GM19324 (cell line): ENCODE results near the gene IMPDH2.
A peak's percentile ranks its signal among the peaks of the same experiment; 100 is the strongest.

ENCODE experiments used
- ATAC-seq: cut with Tn5 transposase; IDR thresholded peaks from one replicate; pipeline ENCODE4 v1.9.1; 2021; ENCODE audit warnings: mild to moderate bottlenecking, moderate library complexity; ENCODE audit not compliant: unreplicated experiment, low FRiP score

IMPDH2 gene

DNA sequence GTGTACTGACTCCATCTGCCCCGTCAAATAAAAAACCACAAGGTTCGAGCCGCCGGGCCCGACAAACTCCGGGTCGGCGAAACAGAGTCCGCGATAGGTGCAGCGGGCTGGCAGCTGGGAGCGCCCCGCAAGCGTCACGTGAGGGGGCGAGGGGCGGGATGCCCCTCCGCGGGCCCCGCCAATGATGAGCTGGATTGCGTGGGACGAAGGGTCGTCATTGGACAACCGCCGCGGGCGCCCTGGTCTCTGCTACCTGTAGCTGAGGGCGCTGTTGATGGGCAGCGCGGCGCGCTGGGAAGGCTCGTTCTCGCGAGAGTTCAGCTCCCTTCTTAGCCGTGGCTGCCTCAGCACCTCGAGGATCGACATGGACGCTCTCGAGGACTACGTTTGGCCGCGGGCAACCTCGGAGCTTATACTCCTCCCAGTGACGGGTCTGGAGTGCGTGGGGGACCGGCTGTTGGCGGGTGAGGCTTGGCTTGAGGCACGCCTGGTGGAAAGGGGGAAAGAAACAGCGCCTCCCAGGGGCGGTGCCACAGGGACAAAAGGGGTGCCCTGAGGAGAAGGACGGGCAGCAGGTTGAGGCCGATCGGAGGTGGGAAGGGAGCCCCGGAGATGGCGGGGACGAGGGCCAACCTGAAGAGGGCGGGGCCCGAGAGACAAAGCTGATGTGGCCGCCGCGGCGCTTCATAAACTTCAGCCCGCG is 22.0 kb downstream of the IMPDH2 start, which contains the start of gene WDR6:
TSS of gene WDR6 (plus strand) at position 324 of the 703 bp plus-strand sequence. CDS start at position 365, 41 bp downstream.
- peak; percentile 90 for ATAC-seq

DNA sequence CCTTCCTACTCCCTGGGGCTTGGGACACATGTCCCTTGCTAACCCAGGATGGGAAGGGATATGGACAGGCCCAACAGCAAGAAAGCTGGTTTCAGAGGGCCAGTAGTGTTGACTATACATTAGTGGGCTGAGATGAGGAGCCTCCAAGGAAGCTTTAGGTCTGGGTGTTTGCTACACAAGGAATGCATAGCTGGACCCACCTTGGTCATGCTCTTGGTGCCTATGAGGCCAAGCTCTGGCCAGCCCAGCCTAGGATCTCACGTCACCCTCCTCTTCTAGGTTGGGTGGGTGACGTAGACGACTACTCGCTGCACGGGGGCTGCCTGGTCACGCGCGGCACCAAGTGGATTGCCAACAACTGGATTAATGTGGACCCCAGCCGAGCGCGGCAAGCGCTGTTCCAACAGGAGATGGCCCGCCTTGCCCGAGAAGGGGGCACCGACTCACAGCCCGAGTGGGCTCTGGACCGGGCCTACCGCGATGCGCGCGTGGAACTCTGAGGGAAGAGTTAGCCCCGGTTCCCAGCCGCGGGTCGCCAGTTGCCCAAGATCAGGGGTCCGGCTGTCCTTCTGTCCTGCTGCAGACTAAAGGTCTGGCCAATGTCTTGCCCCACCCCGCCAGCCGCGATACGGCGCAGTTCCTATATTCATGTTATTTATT is 22.7 kb downstream of the IMPDH2 start:
- no peak for ATAC-seq

DNA sequence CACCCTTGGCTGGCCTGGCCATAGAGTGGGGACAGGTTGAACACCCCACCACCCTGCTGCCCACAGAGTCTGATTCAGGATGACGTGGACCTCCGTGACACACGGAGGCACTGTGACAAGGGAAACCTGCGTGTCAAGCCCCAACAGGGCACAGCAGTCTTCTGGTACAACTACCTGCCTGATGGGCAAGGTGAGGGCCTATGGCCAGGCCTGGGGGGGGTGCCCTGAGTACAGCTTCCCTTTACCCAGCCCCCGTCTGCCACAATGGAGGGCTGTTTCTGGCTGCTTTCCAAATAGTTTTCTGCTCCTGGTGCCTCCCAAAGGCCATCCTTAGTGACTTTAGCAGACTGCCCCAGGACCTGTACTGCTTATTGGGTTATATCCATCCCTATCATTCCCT is 23.2 kb downstream of the IMPDH2 start:
- ATAC-seq = no peak

DNA sequence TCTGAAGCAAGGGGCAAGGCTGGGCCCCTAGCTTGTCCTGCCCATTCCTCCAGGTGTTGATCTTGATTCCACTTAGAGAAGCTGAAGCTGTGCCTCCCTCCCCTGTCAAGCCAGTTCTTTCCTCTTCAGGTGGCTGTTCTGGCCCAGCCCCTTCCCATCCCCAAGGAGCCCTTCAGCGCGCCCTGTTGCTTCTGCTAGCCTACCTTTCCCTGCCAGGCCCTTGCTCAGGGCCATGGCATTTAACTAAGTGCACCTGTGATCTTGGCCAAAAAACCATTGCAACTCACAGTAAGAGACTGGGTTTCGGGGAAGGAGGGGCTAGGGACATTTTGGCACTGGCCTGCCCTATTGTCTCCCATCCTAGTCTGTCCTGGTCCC is 23.9 kb downstream of the IMPDH2 start:
- no peak for ATAC-seq

DNA sequence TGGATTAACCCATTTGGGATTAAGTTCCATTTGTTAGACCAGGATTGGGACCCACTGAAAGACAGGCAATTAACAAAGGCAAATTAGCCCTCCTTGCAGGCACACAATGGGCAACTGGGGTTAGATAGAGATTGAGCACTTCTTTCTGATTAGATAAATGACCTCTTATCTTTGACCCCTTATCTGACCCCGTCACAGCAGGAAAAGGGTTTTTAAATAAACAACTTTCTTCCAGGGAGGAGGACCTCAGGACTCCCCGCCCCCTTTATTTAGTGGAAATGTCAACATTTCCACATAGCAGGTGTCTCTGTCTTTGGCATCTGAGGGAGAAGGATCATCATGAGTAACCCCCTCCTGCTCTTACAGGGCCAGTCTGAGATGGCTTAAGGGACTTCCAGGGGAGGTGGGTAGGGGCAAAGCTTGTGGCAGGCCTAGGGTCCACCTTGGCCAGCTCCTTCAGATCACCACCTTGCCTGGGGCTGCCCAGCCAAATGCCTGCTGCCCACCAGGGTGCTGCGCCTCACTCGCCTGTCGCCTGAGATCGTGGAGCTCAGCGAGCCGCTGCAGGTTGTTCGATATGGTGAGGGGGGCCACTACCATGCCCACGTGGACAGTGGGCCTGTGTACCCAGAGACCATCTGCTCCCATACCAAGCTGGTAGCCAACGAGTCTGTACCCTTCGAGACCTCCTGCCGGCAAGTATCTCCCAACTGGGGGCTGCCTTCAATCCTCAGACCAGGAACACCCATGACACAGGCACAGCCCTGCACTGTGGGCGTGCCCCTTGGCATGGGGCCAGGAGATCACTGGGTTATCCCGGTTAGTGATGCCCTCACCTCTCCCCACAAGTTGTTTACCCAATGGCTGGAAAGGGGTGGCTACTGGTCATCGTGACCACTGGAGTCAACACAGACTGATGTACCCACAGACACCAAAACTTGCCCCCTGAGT is 24.6 kb downstream of the IMPDH2 start:
- ATAC-seq = no peak

DNA sequence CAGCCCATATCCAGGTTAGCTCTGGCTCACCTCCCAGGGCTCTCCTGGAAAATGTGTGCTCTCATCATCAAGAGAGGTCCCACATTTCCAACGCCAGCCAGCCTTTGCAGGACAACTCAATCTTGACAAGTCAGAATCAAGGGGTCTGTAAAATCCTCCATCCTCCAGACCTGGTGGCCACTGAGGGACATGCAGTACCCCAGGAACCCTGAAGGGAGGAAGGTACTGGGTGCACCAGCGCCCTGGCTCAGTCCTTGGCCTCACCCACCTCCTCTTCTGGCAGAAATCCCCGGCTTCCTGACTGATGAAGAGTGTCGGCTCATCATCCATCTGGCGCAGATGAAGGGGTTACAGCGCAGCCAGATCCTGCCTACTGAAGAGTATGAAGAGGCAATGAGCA is 28.0 kb downstream of the IMPDH2 start:
- no peak for ATAC-seq

DNA sequence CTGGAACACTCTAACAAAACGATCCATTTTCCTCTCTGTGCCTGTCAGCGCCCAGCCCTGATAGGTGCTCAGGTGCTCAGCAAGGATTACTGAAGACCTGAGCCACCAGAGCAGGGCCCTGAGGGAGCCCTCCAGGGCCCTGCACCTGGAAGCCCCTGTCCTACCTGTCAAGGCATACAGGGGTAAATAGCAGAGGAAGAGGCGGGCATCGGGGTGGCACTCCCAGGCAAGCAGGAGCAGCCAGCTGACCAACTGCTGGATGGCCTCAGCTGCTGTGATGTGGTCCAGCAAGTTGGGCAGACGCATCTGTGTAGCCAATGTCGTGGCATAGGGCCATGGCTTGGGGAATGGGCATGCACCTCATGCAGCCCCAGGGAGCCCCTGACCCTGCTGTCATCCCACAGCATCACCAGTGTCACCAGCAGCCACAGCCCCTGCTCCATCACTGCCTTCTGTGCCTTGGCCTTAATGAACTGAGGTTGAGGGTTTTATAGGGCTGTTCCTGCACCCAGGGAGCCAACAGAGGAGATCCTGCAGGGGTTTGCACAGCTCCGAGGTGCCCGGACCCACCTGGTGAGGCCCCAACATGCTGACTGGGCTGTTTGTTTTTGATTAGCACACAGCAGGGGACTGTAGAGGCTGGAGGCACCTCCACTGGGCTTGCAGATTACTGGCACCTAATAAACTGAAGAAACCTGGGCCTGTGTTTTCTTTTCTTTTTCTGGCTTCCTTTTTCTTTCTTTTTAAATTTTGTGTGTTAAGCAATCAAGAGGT is 29.9 kb downstream of the IMPDH2 start:
- no peak for ATAC-seq

DNA sequence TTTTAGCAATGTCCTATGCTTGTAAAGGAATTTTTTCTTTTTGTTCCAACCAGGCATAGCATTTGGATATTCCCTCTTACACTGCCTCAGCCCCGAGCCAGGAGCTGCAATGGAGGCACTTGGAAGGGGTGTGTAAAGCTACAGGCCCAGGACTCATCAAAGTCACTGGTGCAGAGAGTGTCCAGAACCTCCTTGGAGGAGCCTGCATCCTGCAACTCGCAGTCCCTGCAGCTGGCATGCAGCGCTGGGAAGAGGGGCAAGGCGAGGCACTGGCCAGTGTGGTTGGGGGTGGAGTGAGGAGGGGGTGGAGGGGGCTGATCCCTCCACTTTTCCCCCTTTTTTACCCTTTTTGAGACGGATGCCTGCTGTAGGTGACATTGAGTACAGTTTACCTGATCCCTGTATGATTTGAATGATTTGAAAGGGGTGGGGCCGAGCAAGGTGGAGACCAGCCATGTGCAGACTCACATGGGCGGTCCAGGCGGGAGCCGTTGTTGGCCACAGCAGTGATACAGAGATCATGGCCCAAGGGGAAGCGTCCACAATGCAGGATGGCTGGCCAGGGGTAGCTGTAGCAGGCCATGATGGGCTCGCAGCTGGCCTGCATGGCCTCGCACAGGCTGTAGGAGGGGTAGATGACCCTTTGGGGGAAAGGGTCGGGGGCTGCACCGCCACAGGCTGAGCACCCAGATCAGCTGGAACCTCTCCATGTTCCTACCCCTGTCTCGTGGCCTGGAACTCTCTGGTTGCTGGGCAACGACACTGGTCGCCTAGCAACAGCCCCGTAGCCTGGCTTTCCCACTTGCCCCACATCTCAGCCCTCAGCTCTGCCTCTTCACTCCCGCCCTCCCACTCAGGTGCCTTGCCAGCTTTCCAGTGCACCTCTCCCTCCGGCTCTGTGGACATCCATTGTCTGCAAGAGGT is 31.2 kb downstream of the IMPDH2 start:
- no peak for ATAC-seq

DNA sequence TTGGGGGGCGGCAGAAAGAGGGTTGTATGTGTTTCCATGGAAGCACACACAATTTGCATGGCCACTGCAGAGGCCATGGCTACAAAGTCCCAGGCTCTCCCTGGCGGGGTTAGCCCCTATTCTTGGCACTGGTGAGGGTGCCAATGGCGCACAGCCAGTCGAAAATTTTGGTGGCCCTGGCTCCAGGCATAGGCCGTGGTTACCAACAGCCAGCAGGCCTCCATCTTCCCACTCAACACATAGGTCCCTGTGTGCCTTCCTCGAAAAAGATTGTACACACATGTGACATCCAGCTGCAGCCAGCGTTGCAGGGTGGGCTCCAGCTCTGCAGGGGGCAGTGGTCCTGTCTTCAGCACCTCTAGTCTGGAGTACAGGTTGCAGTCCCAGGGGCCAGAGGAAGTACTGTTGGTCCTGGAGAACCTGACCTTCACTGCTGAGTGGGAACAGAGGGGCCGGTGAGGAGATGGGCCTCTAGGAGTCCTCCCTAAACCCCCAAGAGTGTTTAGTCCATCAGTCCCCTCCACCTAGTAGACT is 32.0 kb downstream of the IMPDH2 start:
- no peak for ATAC-seq

DNA sequence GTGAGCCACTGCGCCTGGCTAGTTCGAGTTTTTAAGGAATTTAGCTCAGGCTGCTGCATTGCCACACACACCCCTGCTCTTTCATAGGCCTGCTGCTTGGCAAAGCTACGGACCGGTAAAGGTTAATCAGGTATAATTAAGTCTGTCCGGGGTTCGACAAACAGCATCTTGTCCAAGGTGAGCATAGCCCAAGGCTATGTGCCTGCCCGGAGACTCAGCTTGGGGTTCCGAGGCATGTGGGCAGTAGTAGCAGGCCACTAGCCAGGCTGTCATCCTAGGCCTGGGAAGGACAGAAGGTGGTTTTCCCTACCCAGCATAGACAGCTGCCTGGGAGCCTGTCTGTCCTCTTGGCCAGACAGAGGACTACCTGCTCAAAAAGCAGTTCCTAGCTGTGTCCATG is 32.6 kb downstream of the IMPDH2 start:
- ATAC-seq = no peak

DNA sequence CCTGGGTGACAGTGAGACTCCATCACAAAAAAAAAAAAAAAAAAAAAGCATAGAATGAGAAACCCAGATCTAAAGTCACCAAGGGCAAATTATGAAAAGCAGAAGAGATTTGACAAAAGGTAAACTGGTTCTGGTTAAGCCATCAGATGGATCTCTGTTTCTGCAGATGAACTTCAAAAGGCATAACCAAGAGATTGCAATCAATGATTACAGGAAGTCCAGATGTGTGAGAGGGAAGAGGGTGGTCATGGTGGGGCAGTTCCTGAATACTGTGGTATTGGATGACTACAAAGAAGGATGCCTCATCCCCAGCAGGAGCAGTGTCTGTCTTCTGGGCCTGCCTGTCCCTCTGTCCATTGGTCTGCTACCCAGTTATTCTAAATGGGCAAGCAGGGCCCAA is 35.4 kb downstream of the IMPDH2 start:
- no peak for ATAC-seq

DNA sequence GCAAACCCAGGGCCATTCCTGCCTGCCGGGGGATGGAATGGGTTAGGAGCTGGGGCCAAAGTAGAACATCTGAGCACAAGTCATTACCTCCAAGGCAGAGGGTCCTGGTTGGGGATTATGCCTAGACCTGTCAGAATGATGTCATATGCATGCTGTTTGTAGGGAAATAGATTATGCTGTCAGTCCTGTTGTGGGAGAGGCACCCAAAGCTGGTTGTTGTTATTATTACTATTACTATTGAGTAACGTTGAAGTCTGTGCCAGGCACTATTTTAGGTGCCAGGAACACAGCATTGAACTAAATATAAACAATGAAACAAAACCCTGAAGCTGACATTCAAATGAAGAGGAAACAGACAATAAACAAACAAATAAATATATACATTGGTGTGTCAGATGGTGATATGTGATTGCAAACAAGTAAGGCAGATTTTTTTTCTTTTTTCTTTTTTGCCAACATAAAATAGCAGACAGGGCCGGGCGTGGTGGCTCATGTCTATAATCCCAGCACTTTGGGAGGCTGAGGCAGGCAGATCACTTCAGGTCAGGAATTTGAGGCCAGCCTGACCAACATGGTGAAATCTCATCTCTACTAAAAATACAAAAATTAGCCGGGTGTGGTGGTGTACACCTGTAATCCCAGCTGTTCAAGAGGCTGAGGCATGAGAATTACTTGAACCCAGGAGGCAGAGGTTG is 37.2 kb downstream of the IMPDH2 start:
- no peak for ATAC-seq

DNA sequence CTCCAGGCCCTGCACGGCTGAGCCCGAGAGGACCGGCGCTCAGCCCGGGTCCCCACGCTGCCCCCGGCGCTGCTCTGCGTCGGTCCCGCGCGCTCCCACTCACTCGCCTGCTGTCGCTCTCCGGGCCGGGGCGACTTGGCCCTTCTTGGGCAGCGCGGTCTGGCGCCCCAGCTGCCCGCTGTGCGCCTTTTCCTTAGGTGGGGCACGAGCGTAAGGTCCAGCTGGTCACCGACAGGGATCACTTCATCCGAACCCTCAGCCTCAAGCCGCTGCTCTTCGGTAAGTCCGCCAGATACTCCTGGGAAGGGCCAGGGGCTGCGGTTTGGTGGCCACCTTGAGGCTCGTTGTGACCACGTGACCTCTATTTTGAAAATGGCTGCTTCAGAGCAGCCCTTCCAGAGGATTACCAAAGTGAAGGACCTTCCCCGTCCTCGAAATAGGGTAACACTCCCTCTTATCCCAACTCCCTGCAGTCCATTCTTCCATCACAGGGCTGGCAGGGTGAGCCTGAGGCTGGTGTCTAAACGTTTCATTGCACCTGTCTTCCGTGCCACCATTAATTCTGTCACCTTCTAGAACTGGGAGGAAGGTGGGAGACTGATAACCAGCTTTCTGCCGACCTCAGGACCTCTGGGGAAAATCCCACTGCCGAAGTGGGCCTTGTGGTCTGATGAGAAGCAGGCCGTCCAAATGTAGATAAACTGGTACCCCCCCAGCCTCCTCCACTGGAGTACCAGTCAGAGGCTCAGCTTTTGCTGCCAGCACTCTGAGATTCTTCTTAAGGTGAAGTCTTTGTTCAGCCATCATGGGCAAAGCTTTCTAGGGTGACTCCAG is 38.3 kb downstream of the IMPDH2 start:
- ATAC-seq = peak; percentile 16

DNA sequence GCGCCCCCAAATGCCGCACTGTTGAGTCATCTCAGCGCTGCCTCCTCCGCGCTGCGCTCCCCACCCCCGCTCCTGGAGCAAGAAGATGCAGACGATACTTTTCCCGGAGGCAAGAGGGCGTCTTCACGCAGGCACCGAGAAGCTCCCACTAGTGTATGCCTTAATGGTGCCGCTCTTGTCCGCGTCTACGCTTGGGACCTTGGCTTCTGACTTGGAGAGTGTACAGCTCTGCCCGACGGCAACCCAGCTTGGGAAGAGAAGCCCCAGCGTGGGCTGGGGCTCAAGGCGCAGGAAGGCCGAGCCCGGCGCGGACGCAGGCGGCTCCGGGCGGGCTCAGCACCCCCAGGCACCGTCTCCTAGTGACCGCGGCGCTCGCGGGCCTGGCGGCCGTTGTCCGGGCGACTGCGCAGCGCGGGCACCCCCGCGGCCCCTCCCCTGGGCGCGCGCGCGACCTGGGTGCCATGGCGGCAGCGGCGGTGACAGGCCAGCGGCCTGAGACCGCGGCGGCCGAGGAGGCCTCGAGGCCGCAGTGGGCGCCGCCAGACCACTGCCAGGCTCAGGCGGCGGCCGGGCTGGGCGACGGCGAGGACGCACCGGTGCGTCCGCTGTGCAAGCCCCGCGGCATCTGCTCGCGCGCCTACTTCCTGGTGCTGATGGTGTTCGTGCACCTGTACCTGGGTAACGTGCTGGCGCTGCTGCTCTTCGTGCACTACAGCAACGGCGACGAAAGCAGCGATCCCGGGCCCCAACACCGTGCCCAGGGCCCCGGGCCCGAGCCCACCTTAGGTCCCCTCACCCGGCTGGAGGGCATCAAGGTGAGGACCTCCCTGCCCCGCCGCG is 39.2 kb downstream of the IMPDH2 start, which contains the start of gene P4HTM:
TSS of gene P4HTM (plus strand) at position 446 of the 840 bp plus-strand sequence. CDS start at position 462, 16 bp downstream.
- peak; percentile 62 for ATAC-seq

DNA sequence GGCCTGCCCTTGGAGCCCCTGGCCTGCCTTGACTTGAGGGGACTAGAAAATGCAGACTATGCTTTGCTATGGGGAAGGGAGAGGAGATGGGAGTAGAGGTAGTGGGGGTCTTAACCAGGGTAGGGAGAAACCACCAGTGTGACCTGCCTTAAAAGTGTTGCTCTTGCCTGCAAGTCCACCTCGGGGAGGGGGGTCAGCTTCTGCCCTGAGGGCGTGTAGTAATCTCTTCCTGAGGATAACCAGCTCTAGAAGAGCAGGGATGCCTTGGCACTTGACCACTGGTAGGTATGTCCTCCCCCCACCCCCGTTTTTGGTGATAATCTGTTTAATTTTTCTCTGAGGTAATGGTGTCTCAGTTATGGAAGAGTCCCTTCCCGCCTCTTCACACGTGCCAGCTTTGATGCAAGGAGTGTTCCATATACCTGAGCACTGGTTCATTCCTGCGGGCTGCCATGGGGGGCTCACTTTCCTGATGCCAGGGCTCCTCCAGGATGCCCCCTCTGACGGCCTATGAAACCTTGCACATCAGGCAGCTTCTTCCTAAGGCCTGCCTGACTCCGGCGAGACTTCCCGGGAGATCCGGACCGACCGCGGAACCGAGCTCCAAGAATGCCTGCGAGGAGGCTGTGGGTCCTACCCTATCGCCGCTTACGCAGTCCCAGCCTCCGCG is 39.9 kb downstream of the IMPDH2 start:
- ATAC-seq = no peak

DNA sequence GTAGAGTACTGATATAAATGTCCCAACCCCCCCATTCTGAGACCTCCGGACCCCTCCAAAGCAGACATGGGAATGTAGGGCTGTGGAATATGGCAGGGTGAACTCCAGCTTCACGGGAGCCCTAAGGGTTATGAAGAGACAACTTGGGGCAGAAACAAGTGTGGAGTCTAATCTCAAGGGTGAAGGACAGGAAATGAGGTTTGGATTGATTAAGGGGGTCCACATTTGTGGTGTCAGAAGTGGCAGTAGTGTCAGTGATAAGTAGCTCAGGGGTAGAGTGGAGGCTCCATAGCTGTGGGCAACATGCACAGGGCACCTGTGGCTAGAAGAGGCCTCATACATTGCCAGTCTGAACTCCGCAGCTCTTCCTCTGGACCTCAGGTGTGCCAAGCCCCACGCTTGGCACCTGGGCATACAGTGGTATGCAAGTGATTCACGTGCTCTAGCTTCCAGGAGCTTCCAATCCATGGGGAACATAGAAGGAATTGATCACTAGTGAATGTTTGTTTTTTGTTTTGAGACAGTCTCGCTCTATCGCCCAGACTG is 43.3 kb downstream of the IMPDH2 start:
- no peak for ATAC-seq
